ENCODE results near the gene TRIM13. TPM values are rescaled to one million over a fixed set of nuclear protein-coding genes. Genes with fewer than 3 reads are reported as not detected.
"Not testable (repeated sequence)": the region's sequence is repeated elsewhere in the genome, so short reads cannot be mapped to it uniquely, and the experiment has no call there.

TRIM13 gene
- total and polyA plus RNA-seq, 2 donors (not counting 1 experiment from before 2014, with no cell fraction given) = 28.9 to 45.9 TPM

- Histone ChIP-seq H4K20me1 (ENCODE audit: control insufficient read depth, insufficient read depth, low read length, poor library complexity, severe bottlenecking) (no peaks in the 10 kb centered on the region), H3K36me3 (replicated peaks in 1 of 2; ENCODE audit: control extremely low read depth in 1 of 2, control insufficient read depth in 1 of 2, extremely low read depth in 1 of 2, insufficient read depth in 2 of 2, low read length in 1 of 2) (no peaks in the 10 kb centered on the region), H3K4me3 (ENCODE audit: control extremely low read depth in 1 of 5, extremely low read depth in 1 of 5, insufficient read depth in 1 of 5, low read depth in 2 of 5, low read length in 4 of 5) (no peak overlapping the region), H3K4me2 (replicated peaks; ENCODE audit: low read depth, low read length, poor library complexity, severe bottlenecking) (no peak overlapping the region), H3K4me1 (ENCODE audit: control insufficient read depth in 2 of 2, insufficient read depth in 2 of 2, low read length in 2 of 2) (no peaks in the 10 kb centered on the region), H2AFZ (ENCODE audit: insufficient read depth, low read depth, low read length, poor library complexity, severe bottlenecking) (no peak overlapping the region), H3K9me3 (ENCODE audit: control extremely low read depth in 1 of 3, control insufficient read depth in 2 of 3, insufficient read depth in 1 of 3, low read length in 2 of 3) (no peaks in the 10 kb centered on the region), H3K27me3 (replicated peaks in 1 of 4; ENCODE audit: control extremely low read depth in 1 of 4, control insufficient read depth in 3 of 4, insufficient read depth in 4 of 4, low read length in 3 of 4) (no peaks in the 10 kb centered on the region), H3K9ac (ENCODE audit: low read length) (no peak overlapping the region), H3K27ac (ENCODE audit: low read length in 2 of 2) (no peak overlapping the region), H3K79me2 (ENCODE audit: control insufficient read depth, insufficient read depth, low read length) (no peaks in the 10 kb centered on the region)
- TF ChIP-seq EZH2 (IDR thresholded peaks at IDR 0.05; ENCODE audit: borderline replicate concordance, insufficient read depth, low read depth, low read length, poor library complexity, severe bottlenecking) = no peak
- no peak for TF ChIP-seq CTCF (IDR thresholded peaks at IDR 0.05)
- no peak overlapping the region for H3K27ac Mint-ChIP-seq
- ChIA-PET POLR2A (interaction anchor here (0.6 kb wide), 1 partner anchor 1084 kb away, joined by 4 read pairs; no protein-coding TSS in a partner anchor), CTCF (interaction anchor here (0.8 to 1.9 kb wide), 2 partner anchors 9 to 12 kb away, joined by 3 to 5 read pairs; no protein-coding TSS in a partner anchor)
- no peaks in the 10 kb centered on the region for H3K27me3 Mint-ChIP-seq
- no peak overlapping the region for H3K4me3 Mint-ChIP-seq
- H3K9me3 Mint-ChIP-seq (ENCODE audit: insufficient read depth) = no peaks in the 10 kb centered on the region
- no peaks in the 10 kb centered on the region for H3K4me1 Mint-ChIP-seq
- ATAC-seq (ENCODE audit: low read depth) (no peak), DNase-seq (no peak)
- intact Hi-C loops (cut with micrococcal nuclease) = no loop called here
- no CpG with 5 or more reads among the region's 2 CpGs for WGBS (ENCODE audit: insufficient coverage)
These were observed 11.7 kb upstream of the TRIM13 start for GRCh38 chr13:49985129-49985528.

GRCh38 chr13:49986471-49986870 lies 10.4 kb upstream of the TRIM13 start:
- Histone ChIP-seq H3K9ac (ENCODE audit: low read length) (no peak overlapping the region), H3K27ac (ENCODE audit: low read length in 2 of 2) (no peak overlapping the region), H3K36me3 (replicated peaks in 1 of 2; ENCODE audit: control extremely low read depth in 1 of 2, control insufficient read depth in 1 of 2, extremely low read depth in 1 of 2, insufficient read depth in 2 of 2, low read length in 1 of 2) (no peaks in the 10 kb centered on the region), H3K27me3 (replicated peaks in 1 of 4; ENCODE audit: control extremely low read depth in 1 of 4, control insufficient read depth in 3 of 4, insufficient read depth in 4 of 4, low read length in 3 of 4) (no peaks in the 10 kb centered on the region), H3K4me1 (ENCODE audit: control insufficient read depth in 2 of 2, insufficient read depth in 2 of 2, low read length in 2 of 2) (no peaks in the 10 kb centered on the region), H2AFZ (ENCODE audit: insufficient read depth, low read depth, low read length, poor library complexity, severe bottlenecking) (no peak overlapping the region), H4K20me1 (ENCODE audit: control insufficient read depth, insufficient read depth, low read length, poor library complexity, severe bottlenecking) (no peaks in the 10 kb centered on the region), H3K79me2 (ENCODE audit: control insufficient read depth, insufficient read depth, low read length) (no peaks in the 10 kb centered on the region), H3K4me2 (replicated peaks; ENCODE audit: low read depth, low read length, poor library complexity, severe bottlenecking) (no peak overlapping the region), H3K4me3 (ENCODE audit: control extremely low read depth in 1 of 5, extremely low read depth in 1 of 5, insufficient read depth in 1 of 5, low read depth in 2 of 5, low read length in 4 of 5) (no peak overlapping the region), H3K9me3 (ENCODE audit: control extremely low read depth in 1 of 3, control insufficient read depth in 2 of 3, insufficient read depth in 1 of 3, low read length in 2 of 3) (no peaks in the 10 kb centered on the region)
- intact Hi-C loops (cut with micrococcal nuclease) = no loop called here
- ATAC-seq (ENCODE audit: low read depth) (no peak), DNase-seq (no peak)
- Mint-ChIP-seq H3K27ac (no peak overlapping the region), H3K27me3 (no peaks in the 10 kb centered on the region), H3K4me1 (peaks cover under 1% of the 10 kb centered on the region), H3K9me3 (ENCODE audit: insufficient read depth) (no peaks in the 10 kb centered on the region), H3K4me3 (no peak overlapping the region)
- POLR2A ChIA-PET = no interaction called here
- CTCF ChIA-PET = no interaction called here
- no peak for TF ChIP-seq CTCF (IDR thresholded peaks at IDR 0.05)
- no peak for TF ChIP-seq EZH2 (IDR thresholded peaks at IDR 0.05; ENCODE audit: borderline replicate concordance, insufficient read depth, low read depth, low read length, poor library complexity, severe bottlenecking)
- WGBS (ENCODE audit: insufficient coverage) = no CpG with 5 or more reads among the region's 7 CpGs

- DNase-seq; H3K27me3 Mint-ChIP-seq; H4K20me1 ChIP-seq (ENCODE audit: control insufficient read depth, insufficient read depth, low read length, poor library complexity, severe bottlenecking); H3K9me3 ChIP-seq (ENCODE audit: control extremely low read depth in 1 of 3, control insufficient read depth in 2 of 3, insufficient read depth in 1 of 3, low read length in 2 of 3); H3K27ac ChIP-seq (ENCODE audit: low read length in 2 of 2); intact Hi-C loops (cut with micrococcal nuclease); H3K4me3 Mint-ChIP-seq; H3K9ac ChIP-seq (ENCODE audit: low read length); H3K9me3 Mint-ChIP-seq (ENCODE audit: insufficient read depth); H3K4me1 Mint-ChIP-seq; H3K27me3 ChIP-seq (replicated peaks in 1 of 4; ENCODE audit: control extremely low read depth in 1 of 4, control insufficient read depth in 3 of 4, insufficient read depth in 4 of 4, low read length in 3 of 4); H3K4me1 ChIP-seq (ENCODE audit: control insufficient read depth in 2 of 2, insufficient read depth in 2 of 2, low read length in 2 of 2); H3K36me3 ChIP-seq (replicated peaks in 1 of 2; ENCODE audit: control extremely low read depth in 1 of 2, control insufficient read depth in 1 of 2, extremely low read depth in 1 of 2, insufficient read depth in 2 of 2, low read length in 1 of 2); H2AFZ ChIP-seq (ENCODE audit: insufficient read depth, low read depth, low read length, poor library complexity, severe bottlenecking); H3K27ac Mint-ChIP-seq; POLR2A ChIA-PET; ATAC-seq (ENCODE audit: low read depth); H3K79me2 ChIP-seq (ENCODE audit: control insufficient read depth, insufficient read depth, low read length); H3K4me2 ChIP-seq (replicated peaks; ENCODE audit: low read depth, low read length, poor library complexity, severe bottlenecking); H3K4me3 ChIP-seq (ENCODE audit: control extremely low read depth in 1 of 5, extremely low read depth in 1 of 5, insufficient read depth in 1 of 5, low read depth in 2 of 5, low read length in 4 of 5): not testable (repeated sequence)
- CTCF ChIA-PET = interaction anchor here (1.1 to 1.9 kb wide), 3 partner anchors 14 to 921 kb away, joined by 3 to 8 read pairs (median 3); partner anchors contain the start of gene SPRYD7
- no CpG with 5 or more reads among the region's 6 CpGs for WGBS (ENCODE audit: insufficient coverage)
These were observed 6.2 kb upstream of the TRIM13 start for GRCh38 chr13:49990612-49991011.
